OCI-LY3 (cell line): ENCODE measurements around the gene CARD14.

Experiments used
- H2AFZ ChIP-seq: fragments of 200-600, 300-600 bp; shearing (Covaris generic); 2 replicates; pipeline ENCODE4 v1.6.0; 2014; ENCODE audit warnings: antibody characterized with exemption, low read depth, low read length
- H3K27ac ChIP-seq: fragments of 200-600, 300-600 bp; sonication (generic); 2 replicates; pipeline ENCODE4 v1.5.1; 2014; ENCODE audit warnings: mild to moderate bottlenecking, low read length, moderate library complexity, mixed read lengths
- H3K27me3 ChIP-seq: fragments of 200-600, 300-600 bp; sonication (generic); 2 replicates; pipeline ENCODE4 v1.6.1; 2014; ENCODE audit warnings: low read depth, low read length, mixed read lengths
- H3K36me3 ChIP-seq: fragments of 200-600, 300-600 bp; sonication (generic); replicated peaks from 2 replicates; pipeline ENCODE3; 2014; ENCODE audit warnings: low read depth, low read length, mixed read lengths
- H3K4me1 ChIP-seq: fragments of 300-600, 200-600 bp; sonication (generic); 2 replicates; pipeline ENCODE4 v1.6.1; 2014; ENCODE audit warnings: low read length, mixed read lengths
- H3K4me2 ChIP-seq: fragments of 200-600, 300-600 bp; sonication (generic); 2 replicates; pipeline ENCODE4 v1.6.1; 2014; ENCODE audit warnings: low read length, mixed read lengths
- H3K4me3 ChIP-seq: fragments of 300-600, 200-600 bp; sonication (generic); 2 replicates; pipeline ENCODE4 v1.5.1; 2014; ENCODE audit warnings: antibody characterized with exemption, mild to moderate bottlenecking, low read length, moderate library complexity
- H3K79me2 ChIP-seq: fragments of 300-600, 200-600 bp; shearing (Covaris generic); 2 replicates; pipeline ENCODE4 v1.6.1; 2014; ENCODE audit warnings: mild to moderate bottlenecking, low read length, mixed read lengths
- H3K9ac ChIP-seq: fragments of 300-600, 200-600 bp; shearing (Covaris generic); 2 replicates; pipeline ENCODE4 v1.6.0; 2014; ENCODE audit warnings: mild to moderate bottlenecking, low read length, moderate library complexity
- H3K9me3 ChIP-seq: fragments of 200-600, 300-600 bp; shearing (Covaris generic); 2 replicates; pipeline ENCODE4 v1.6.1; 2014; ENCODE audit warnings: low read length, mixed read lengths; ENCODE audit not compliant: insufficient read depth
- H4K20me1 ChIP-seq: fragments of 200-600, 300-600 bp; sonication (generic); 2 replicates; pipeline ENCODE4 v1.6.1; 2016; ENCODE audit warnings: low read length, mixed read lengths; ENCODE audit not compliant: insufficient read depth
- EZH2phosphoT487 ChIP-seq: fragments of 200-600 bp; shearing (Covaris generic); IDR thresholded peaks from 2 replicates; pipeline ENCODE4 v1.6.1; 2018; ENCODE audit warnings: antibody characterized with exemption, mixed run types, low read depth
- TF ChIP-seq, protein P1 (sequence below): fragments of 200-600, 300-600 bp; sonication (generic); IDR thresholded peaks from 2 replicates; pipeline ENCODE4 v1.5.1; 2014; ENCODE audit warnings: antibody characterized with exemption, low read length, low read depth

CARD14 gene

DNA sequence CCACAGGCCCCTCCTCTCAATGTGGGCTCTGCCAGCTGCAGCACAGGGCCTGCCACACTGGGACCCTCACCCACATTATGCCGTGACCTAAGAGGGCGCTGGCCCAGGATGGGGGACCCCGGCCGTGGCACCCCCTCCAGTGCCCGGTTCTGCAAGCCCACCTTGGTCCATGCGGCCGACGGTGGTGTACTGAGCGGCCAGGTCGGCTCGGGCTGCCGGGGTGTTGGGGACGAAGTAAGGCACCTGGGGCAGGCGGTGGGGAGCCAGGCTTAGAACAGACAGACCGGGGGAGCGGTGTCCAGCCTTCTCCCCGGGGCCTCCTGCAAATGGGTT lies 43.8 kb downstream of the CARD14 start:
- Histone ChIP-seq H3K36me3 (peaks cover 34% of the 10 kb centered on the region), H3K27ac (no peak overlapping the region), H3K4me3 (no peak overlapping the region), H3K9ac (no peak overlapping the region), H3K9me3 (no peaks in the 10 kb centered on the region), H3K79me2 (peaks cover 4% of the 10 kb centered on the region), H3K4me1 (no peaks in the 10 kb centered on the region), H2AFZ (no peak overlapping the region), H3K27me3 (no peaks in the 10 kb centered on the region), H3K4me2 (no peak overlapping the region), H4K20me1 (peaks cover 14% of the 10 kb centered on the region)
- no peak for TF ChIP-seq EZH2phosphoT487
- TF ChIP-seq, protein P1, sequence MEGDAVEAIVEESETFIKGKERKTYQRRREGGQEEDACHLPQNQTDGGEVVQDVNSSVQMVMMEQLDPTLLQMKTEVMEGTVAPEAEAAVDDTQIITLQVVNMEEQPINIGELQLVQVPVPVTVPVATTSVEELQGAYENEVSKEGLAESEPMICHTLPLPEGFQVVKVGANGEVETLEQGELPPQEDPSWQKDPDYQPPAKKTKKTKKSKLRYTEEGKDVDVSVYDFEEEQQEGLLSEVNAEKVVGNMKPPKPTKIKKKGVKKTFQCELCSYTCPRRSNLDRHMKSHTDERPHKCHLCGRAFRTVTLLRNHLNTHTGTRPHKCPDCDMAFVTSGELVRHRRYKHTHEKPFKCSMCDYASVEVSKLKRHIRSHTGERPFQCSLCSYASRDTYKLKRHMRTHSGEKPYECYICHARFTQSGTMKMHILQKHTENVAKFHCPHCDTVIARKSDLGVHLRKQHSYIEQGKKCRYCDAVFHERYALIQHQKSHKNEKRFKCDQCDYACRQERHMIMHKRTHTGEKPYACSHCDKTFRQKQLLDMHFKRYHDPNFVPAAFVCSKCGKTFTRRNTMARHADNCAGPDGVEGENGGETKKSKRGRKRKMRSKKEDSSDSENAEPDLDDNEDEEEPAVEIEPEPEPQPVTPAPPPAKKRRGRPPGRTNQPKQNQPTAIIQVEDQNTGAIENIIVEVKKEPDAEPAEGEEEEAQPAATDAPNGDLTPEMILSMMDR = no peak

DNA sequence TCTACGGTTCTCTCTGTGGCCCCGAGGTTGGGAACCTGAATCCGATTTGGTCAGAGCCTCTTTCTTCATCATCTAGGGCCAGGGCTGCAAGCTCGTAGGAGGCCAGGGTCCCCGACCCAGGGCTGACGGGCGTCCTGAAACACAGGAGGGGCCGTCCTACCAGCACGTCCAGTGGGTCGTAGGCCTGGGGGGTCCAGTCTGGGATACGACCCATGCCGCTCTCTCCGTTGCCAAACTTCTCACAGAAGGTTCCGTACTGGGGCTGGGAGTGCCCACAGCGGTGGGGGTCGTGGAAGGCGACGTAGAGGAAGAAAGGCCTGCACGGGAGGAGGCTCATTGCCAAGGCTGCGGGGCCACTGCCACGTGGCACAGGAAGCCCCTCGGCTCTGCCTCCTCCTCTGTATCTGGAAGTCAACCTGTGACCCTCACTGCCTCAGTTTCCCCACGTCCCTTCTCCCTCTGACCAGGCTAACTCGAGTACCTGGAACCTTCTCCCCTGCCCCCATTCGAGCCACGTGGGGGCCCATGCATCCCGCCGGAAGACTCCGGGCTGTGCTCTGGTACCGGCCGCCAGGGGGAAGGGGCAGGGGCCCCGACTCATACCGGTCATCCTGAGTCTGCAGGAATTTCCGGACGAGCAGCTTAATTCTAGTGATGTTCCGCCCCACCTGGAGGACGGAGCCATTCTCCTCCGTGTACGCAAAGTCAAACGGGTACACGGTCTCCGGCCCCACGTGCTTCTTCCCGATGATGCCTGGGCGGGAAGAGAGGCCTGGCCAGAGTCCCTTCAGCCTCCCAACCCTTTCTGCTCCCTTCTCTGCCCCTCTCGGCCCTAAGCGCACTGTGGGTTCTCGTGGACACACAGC lies 44.4 kb downstream of the CARD14 start:
- H4K20me1 ChIP-seq = peaks cover 18% of the 10 kb centered on the region
- TF ChIP-seq, protein P1 = no peak
- TF ChIP-seq EZH2phosphoT487 = no peak
- H3K9ac ChIP-seq = no peak overlapping the region
- no peak overlapping the region for H2AFZ ChIP-seq
- H3K36me3 ChIP-seq = peaks cover 35% of the 10 kb centered on the region
- no peaks in the 10 kb centered on the region for H3K9me3 ChIP-seq
- H3K4me3 ChIP-seq = no peak overlapping the region
- H3K27ac ChIP-seq = no peak overlapping the region
- H3K79me2 ChIP-seq = peaks cover 8% of the 10 kb centered on the region
- H3K4me2 ChIP-seq = no peak overlapping the region
- no peaks in the 10 kb centered on the region for H3K27me3 ChIP-seq
- peaks cover 3% of the 10 kb centered on the region; the same call in 1 of the 2 replicates for H3K4me1 ChIP-seq

DNA sequence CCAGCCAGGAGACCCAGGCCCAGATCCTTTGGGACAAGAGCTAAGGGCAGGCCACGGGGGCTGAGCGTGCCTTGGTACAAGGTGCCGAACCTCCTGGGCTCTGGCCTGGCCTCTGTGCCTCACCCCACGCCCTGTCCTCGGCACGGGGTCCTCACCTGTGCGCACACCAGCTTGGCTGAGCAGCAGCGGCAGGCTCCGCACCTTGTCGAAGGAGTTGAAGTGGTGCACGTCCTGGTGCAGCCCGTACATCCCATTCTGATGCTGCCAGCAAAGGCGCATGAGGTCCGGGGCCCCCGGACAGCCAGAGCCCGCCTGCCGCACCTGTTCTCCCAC lies 45.0 kb downstream of the CARD14 start:
- H3K27ac ChIP-seq = no peak overlapping the region
- H3K79me2 ChIP-seq = peaks cover 14% of the 10 kb centered on the region
- TF ChIP-seq, protein P1 = no peak
- no peak for TF ChIP-seq EZH2phosphoT487
- H3K4me2 ChIP-seq = no peak overlapping the region
- peaks cover 18% of the 10 kb centered on the region for H4K20me1 ChIP-seq
- no peak overlapping the region for H3K4me3 ChIP-seq
- no peaks in the 10 kb centered on the region for H3K27me3 ChIP-seq
- no peak overlapping the region for H2AFZ ChIP-seq
- H3K36me3 ChIP-seq = peaks cover 32% of the 10 kb centered on the region
- peaks cover 4% of the 10 kb centered on the region; the same call in 1 of the 2 replicates for H3K4me1 ChIP-seq
- H3K9ac ChIP-seq = no peak overlapping the region
- no peaks in the 10 kb centered on the region for H3K9me3 ChIP-seq

DNA sequence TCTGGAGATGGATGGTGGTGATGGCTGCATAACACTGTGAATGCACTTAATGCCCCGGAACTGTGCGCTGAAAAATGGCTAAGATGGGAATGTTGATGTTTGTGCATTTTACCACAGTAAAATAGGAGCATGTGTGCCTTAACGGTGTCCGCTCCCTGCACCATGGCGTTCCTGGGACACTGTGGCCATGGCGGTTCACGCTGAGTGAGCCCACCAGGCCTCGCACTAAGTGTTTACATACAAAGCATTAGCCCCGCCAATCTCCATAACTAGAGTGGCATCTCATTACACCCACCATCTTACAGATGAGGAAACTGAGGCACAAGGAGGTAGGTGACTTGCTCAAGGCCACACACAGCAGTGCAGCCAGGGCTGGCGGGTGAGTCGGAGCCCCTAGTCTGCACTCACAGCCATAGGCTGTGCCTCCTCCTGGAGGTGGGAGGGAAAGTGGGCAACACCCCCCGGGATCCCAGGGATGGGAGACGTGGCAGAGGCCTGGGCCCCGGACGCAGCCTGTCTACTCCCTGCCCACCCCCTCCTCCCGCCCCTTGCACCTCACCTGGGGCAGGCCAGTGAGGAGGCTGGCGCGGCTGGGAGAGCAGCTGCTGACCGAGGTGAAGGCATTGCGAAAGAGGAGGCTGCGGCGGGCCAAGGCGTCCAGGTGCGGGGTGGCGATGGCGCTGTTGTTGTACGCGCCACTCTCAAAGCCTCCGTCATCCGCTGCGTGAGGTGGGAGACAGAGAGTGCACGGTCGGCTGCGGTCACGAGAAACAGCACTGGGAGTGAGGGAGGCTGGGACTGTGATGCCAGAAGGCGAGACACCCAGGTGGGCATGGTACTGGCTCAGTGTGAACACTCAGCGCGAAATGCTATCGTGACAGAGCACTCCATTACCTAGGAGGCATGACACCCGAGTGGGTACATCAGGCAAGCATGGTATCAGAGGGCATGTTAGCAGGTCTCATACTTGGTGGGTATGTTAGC lies 46.9 kb downstream of the CARD14 start:
- H4K20me1 ChIP-seq = peaks cover 18% of the 10 kb centered on the region

More for the DNA sequence above, 46.9 kb downstream of the CARD14 start:
- Histone ChIP-seq H2AFZ (no peak overlapping the region), H3K4me2 (no peak overlapping the region), H3K27ac (no peak overlapping the region), H3K4me1 (peaks cover 7% of the 10 kb centered on the region; the same call in 1 of the 2 replicates), H3K9ac (no peak overlapping the region), H3K4me3 (no peak overlapping the region), H3K27me3 (no peaks in the 10 kb centered on the region), H3K36me3 (peaks cover 27% of the 10 kb centered on the region), H3K79me2 (peaks cover 17% of the 10 kb centered on the region), H3K9me3 (no peaks in the 10 kb centered on the region)
- TF ChIP-seq, protein P1 = no peak
- no peak for TF ChIP-seq EZH2phosphoT487
